GM19452 (cell line): ENCODE data around the gene MMRN2.
"Not testable (repeated sequence)": the region's sequence is repeated elsewhere in the genome, so short reads cannot be mapped to it uniquely, and the experiment has no call there.

Experiments used
- ATAC-seq: cut with Tn5 transposase; IDR thresholded peaks from one replicate; pipeline ENCODE4 v1.9.1; 2021; ENCODE audit not compliant: unreplicated experiment

MMRN2 gene

GRCh38 chr10:86941426-86941825 is 16.0 kb downstream of the MMRN2 start:
- ATAC-seq: no peak

GRCh38 chr10:86940677-86941076 is 16.7 kb downstream of the MMRN2 start:
- ATAC-seq: no peak

GRCh38 chr10:86940076-86940475 is 17.3 kb downstream of the MMRN2 start:
- ATAC-seq: not testable (repeated sequence)

GRCh38 chr10:86938260-86938659 is 19.2 kb downstream of the MMRN2 start:
- no peak for ATAC-seq

GRCh38 chr10:86937502-86938154 is 19.8 kb downstream of the MMRN2 start:
- no peak for ATAC-seq

- no peak for ATAC-seq
Measured at GRCh38 chr10:86936661-86937501, 20.5 kb downstream of the MMRN2 start.

GRCh38 chr10:86934162-86934711 is 23.2 kb downstream of the MMRN2 start:
- ATAC-seq: not testable (repeated sequence)

GRCh38 chr10:86932674-86933073 is 24.7 kb downstream of the MMRN2 start:
- no peak for ATAC-seq

- no peak for ATAC-seq
Measured at GRCh38 chr10:86931872-86932271, 25.5 kb downstream of the MMRN2 start.

GRCh38 chr10:86929468-86930380 is 27.7 kb downstream of the MMRN2 start:
- ATAC-seq: no peak

GRCh38 chr10:86922553-86922961 is 34.9 kb downstream of the MMRN2 start:
- ATAC-seq: no peak

- ATAC-seq: no peak
Measured at GRCh38 chr10:86918022-86918471, 39.4 kb downstream of the MMRN2 start.

- ATAC-seq: no peak
Measured at GRCh38 chr10:86914734-86915133, 42.7 kb downstream of the MMRN2 start.

- ATAC-seq: no peak
Measured at GRCh38 chr10:86905429-86905828, 52.0 kb downstream of the MMRN2 start.

- no peak for ATAC-seq
Measured at GRCh38 chr10:86904600-86904999, 52.8 kb downstream of the MMRN2 start.

GRCh38 chr10:86900955-86901354 is 56.5 kb downstream of the MMRN2 start:
- no peak for ATAC-seq

GRCh38 chr10:86899670-86900276 is 57.6 kb downstream of the MMRN2 start:
- ATAC-seq: no peak

- no peak for ATAC-seq
Measured at GRCh38 chr10:86899132-86899531, 58.3 kb downstream of the MMRN2 start.

GRCh38 chr10:86898511-86898910 is 58.9 kb downstream of the MMRN2 start:
- no peak for ATAC-seq

- ATAC-seq: no peak
Measured at GRCh38 chr10:86889997-86890396, 67.4 kb downstream of the MMRN2 start.
